Measurements from ENCODE around the gene CALHM5. TPM values are rescaled to one million over a fixed set of nuclear protein-coding genes. Genes with fewer than 3 reads are reported as not detected.

Gene CALHM5
- total RNA-seq, 1 donor from 2014 or later = 2.2 TPM

DNA sequence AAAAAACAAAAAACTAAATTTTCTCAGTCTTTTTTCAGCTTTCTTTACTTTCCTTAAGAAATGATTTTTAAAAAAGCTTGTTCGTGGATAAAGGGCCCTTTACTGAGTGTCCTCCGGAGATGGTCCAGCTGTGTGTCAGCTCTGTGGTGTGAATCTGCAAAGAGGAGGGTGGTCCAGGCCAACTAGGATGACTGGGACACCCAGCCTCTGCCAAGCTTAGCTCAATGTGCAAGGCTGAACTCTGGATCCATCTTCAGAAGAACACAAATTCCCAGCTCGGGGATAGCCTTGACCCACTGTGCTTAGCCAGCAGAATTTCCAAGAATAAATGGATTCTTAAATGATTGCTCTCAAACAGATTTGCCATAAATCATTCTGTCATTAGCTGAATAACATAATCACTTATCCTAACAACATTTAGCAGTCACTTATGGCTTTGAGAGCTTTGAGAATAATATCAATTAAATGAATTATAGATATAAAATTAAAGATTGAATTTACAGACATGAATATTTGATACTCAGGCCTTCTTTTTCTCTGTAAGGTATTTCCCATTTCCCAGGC lies 14.2 kb upstream of the CALHM5 start:
- DNase-seq = peak; percentile 43
- intact Hi-C loops (cut with DNase I) = no loop called here
- peak; percentile 49 for ATAC-seq (ENCODE audit: poor library complexity)

- no peak for ATAC-seq (ENCODE audit: poor library complexity)
- intact Hi-C loops (cut with DNase I) = no loop called here
- no peak for DNase-seq
Measured at GRCh38 chr6:116500969-116501433, 10.4 kb upstream of the CALHM5 start.

DNA sequence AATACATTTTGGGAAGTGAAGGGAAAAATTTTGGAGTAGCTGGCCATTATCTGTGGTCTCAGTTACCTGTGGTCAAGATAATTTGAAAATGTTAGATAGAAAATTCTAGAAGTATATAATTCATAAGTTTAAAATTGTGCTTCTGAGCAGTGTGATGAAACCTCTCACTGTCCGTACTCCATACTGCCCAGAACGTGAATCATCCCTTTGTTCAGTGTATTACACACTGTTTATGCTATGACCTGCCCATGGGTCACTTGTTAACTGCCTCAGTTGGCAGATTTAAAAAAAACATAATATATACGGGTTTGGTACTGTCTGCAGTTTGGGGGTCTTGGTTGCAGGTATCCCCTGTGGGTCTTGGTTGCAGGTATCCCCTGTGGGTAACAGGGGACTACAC lies 4.1 kb upstream of the CALHM5 start:
- no peak for ATAC-seq (ENCODE audit: poor library complexity)
- intact Hi-C loops (cut with DNase I) = no loop called here
- DNase-seq = no peak

DNA sequence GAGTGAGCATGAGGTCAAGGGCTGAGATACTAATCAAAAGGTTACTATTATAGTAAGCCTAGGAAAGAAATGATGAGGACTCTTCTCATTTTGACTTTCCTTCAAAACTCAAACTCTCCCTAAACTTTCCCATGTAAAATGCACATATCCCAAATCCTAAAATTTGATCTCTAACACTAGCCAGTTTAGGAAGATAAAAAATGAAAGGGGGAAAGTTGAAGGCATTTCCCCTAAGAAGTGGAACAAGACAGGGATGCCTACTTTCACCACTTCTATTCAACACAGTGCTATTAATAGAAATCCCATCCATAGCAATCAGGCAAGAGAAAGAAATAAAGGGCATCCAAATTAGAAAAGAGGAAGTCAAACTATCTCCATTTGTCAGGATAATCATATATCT lies 2.9 kb upstream of the CALHM5 start:
- no peak for DNase-seq

DNA sequence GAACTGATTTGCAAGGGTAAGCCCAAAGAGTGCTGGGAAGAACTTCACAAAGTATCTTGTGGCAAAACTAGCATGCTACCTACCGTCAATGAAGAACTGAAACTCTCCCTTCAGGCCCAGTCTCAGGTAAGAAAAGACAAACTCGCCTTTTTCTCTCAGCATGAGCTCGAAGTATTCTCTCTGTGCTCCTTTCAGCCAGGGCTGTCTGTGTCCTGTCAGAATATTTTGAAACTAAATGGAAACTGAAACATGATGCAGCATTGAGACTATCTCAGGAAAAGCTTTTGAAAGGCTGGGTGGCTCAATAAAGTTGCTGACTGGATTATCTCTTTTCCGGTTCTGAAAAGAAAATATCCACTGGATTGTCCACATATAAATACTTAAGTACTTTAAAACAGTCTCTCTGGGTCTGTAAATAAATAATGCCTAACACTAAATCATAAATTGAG lies 696 bp downstream of the CALHM5 start:
- intact Hi-C loops (cut with DNase I) = no loop called here
- no peak for DNase-seq

More for the DNA sequence above, 2.9 kb upstream of the CALHM5 start:
- no peak for ATAC-seq (ENCODE audit: poor library complexity)
- intact Hi-C loops (cut with DNase I) = no loop called here

GRCh38 chr6:116512734-116513133 lies 1.3 kb downstream of the CALHM5 start:
- intact Hi-C loops (cut with DNase I) = no loop called here
- ATAC-seq (ENCODE audit: poor library complexity) (peak; percentile 28), DNase-seq (no peak)

More for the DNA sequence above, 696 bp downstream of the CALHM5 start:
- peak; percentile 63 for ATAC-seq (ENCODE audit: poor library complexity)

DNA sequence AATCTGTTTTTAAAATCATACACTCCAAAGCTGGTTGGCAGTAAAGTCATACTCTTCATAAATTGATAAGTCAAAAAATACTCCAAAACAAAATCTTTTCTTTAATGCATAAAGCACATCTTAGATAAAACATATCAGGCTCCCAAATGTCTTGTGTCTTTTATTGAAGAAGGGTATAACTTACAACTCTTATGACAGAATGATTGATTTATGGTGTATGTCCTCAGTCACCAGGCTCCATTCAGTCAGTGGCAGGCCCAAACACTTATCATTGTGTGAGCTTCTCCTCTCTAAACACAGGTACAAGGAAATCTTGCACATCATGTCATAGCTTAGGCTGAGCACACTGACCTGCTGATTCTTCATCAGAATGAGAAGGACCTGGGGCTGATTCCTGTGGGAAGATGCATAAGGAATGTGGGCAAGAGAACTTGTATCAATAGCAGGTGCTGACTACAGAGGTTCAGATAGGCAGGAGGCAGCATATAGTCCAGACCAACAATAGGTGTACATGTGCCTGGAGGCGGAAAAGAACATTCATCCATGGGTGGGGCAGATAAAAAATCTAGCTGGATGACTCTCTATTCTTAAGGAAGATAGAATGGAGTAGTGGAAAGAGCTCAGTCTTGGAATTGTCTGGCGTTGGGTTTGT lies 1.9 kb downstream of the CALHM5 start:
- DNase-seq = no peak
- intact Hi-C loops (cut with DNase I) = no loop called here
- ATAC-seq (ENCODE audit: poor library complexity) = no peak

DNA sequence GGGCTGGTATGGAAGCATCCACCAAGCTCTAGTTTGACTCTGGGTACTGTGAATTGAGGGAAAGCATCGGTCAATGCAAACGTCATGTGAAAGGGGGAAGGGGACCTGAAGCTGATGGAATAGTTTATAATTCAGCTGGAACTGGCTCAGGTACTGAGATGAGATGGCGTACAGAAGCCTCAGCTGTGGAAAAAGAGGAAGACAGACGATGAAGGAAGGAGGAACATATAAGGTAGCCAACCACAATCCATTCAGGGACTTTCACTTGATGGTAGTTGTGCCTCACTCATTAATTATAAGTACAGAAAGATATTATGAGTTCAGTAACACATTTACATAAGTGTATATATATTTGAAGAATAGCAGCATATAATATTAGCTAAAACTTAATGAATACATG lies 2.7 kb downstream of the CALHM5 start:
- DNase-seq (no peak), ATAC-seq (ENCODE audit: poor library complexity) (no peak)
- intact Hi-C loops (cut with DNase I) = no loop called here

DNA sequence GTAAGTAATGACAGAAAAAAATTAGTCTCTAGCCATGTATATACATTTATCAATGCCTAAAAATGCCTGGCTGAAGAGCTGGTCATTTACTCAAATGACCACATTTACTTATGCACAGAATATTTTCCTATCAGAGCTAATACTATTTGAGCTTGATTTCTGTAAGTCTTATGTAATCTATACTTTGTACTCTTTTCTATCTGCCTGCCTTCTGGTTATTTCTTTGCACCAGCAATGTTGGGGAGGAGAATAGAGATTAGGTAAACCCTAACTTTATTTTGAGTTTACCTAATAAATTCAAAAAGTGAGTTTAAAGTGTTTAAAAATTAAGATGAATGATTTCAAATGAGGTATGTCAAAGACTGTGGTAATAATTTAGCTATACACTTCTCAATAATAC lies 3.7 kb downstream of the CALHM5 start:
- intact Hi-C loops (cut with DNase I) = no loop called here
- DNase-seq (no peak), ATAC-seq (ENCODE audit: poor library complexity) (no peak)

- ATAC-seq (ENCODE audit: poor library complexity) = no peak
- intact Hi-C loops (cut with DNase I) = no loop called here
- DNase-seq = no peak
Measured at GRCh38 chr6:116518621-116519368, 7.4 kb downstream of the CALHM5 start.

DNA sequence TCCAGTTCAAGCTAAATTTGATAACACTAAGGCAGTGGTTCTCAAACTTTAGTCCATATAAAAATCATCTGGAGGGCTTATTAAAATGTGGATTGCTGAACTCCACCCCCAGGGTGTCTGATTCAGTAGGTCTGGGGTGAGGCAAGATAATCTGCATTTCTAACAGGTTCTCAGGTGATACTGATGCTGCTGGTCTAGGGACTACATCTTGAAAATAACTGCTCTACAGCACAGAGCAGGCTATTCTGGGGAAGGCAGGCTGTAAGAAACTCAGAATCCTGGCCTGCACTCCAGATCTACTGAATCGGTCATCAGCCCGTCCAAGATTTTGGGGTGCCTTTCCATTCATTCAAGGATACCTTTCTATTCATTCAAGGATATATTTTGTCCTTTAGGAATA lies 11.5 kb downstream of the CALHM5 start:
- DNase-seq (no peak), ATAC-seq (ENCODE audit: poor library complexity) (no peak)
- intact Hi-C loops (cut with DNase I) = no loop called here

DNA sequence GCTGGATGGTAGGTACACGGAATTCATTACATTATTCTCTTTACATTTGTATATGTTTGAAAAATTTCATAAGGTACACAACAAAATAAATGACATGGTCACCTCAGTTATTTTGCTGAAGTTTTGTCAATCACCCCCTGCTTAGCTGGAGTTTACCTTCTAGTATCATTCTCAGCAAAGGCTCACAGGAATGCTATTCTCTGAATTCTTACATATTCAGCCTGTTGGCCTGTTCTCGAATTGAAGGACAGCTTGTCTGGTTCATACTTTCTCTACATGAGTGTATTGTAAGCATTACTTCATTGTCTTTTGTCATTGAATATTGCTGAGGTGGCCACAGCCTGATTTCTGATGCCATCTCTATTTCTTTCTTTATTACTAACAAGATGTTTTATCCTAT lies 12.8 kb downstream of the CALHM5 start:
- no peak for DNase-seq
- no peak for ATAC-seq (ENCODE audit: poor library complexity)
- intact Hi-C loops (cut with DNase I) = no loop called here

- ATAC-seq (ENCODE audit: poor library complexity) (no peak), DNase-seq (no peak)
- intact Hi-C loops (cut with DNase I) = no loop called here
Measured at GRCh38 chr6:116528133-116528532, 16.7 kb downstream of the CALHM5 start.

- DNase-seq (no peak), ATAC-seq (ENCODE audit: poor library complexity) (no peak)
- intact Hi-C loops (cut with DNase I) = no loop called here
Measured at GRCh38 chr6:116528780-116529179, 17.3 kb downstream of the CALHM5 start.

DNA sequence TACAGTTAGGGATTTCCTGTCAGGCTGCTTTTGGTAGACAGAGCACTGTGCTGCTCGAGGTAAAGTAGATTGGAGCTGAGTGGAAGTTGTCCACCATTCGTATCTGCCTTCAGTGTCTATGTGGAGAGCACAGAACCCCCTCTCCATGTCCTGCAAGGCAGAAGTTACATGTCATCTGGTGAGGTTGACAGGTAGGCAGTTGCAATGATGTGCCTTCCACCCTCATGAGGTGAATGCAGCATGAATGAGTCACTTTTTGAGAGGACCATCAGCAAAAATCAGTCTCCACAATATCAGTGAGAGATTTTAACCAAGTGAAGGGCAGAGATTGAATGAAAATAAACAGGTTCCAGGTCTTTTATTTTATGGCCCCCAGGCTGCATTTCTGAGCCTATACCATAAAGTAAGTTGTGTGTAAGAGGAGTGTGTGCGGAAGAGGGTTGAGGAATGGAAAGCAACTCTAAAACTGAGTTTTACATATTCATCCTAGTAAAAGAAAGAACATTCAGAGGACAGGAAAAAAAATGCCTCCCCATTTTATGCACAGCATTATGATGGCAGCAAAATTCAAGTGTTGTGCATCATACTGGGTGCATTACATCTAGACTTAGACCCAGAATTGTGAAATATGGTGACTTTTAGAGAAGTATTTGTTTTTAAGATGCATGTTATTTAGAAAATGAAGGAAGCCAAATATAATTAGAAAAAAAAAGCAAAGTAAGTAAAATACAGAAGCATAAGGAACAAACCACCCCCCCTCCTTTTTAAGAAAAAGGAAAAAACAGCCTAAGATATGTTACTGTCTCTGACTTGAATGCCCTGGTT lies 18.2 kb downstream of the CALHM5 start:
- no peak for ATAC-seq (ENCODE audit: poor library complexity)
- DNase-seq = no peak
- intact Hi-C loops (cut with DNase I) = loop anchor here (5.0 kb wide), 1 partner anchor 242 kb away; no protein-coding TSS in a partner anchor

GRCh38 chr6:116530436-116530835 lies 19.0 kb downstream of the CALHM5 start:
- intact Hi-C loops (cut with DNase I) = loop anchor here (5.0 kb wide), 1 partner anchor 243 kb away; no protein-coding TSS in a partner anchor
- no peak for DNase-seq
- no peak for ATAC-seq (ENCODE audit: poor library complexity)

GRCh38 chr6:116531675-116532570 lies 20.5 kb downstream of the CALHM5 start:
- intact Hi-C loops (cut with DNase I) = loop anchor here (5.0 kb wide), 1 partner anchor 245 kb away; no protein-coding TSS in a partner anchor

More at GRCh38 chr6:116531675-116532570, 20.5 kb downstream of the CALHM5 start:
- DNase-seq = peak; percentile 37
- ATAC-seq (ENCODE audit: poor library complexity) = peak; percentile 89
